Mucosa of stomach (tissue), 1 donor: Measurements from ENCODE around the gene GPR87.

Experiments used
- H3K27me3 ChIP-seq: one replicate; pipeline ENCODE4 v1.7.0; 2013; ENCODE audit warnings: mild to moderate bottlenecking, low read length; ENCODE audit not compliant: control insufficient read depth, insufficient read depth
- H3K36me3 ChIP-seq: one replicate; pipeline ENCODE4 v1.7.0; 2013; ENCODE audit warnings: low read length; ENCODE audit not compliant: control insufficient read depth, insufficient read depth
- H3K4me1 ChIP-seq: one replicate; pipeline ENCODE4 v1.7.0; 2013; ENCODE audit warnings: mild to moderate bottlenecking, low read length; ENCODE audit not compliant: control insufficient read depth, insufficient read depth
- H3K4me3 ChIP-seq: one replicate; pipeline ENCODE4 v1.7.0; 2013; ENCODE audit warnings: low read length
- H3K9ac ChIP-seq: one replicate; pipeline ENCODE4 v1.7.0; 2013; ENCODE audit warnings: mild to moderate bottlenecking, low read length, moderate library complexity
- H3K9me3 ChIP-seq: one replicate; pipeline ENCODE4 v1.7.0; 2013; ENCODE audit warnings: mild to moderate bottlenecking, low read length, moderate library complexity; ENCODE audit not compliant: control insufficient read depth
- donor health status: Pancreatic carcinoma.

GPR87 gene

GRCh38 chr3:151330379-151330778 lies 13.8 kb upstream of the GPR87 start:
- no peaks in the 10 kb centered on the region for H3K4me1 ChIP-seq
- H3K36me3 ChIP-seq, result no peaks in the 10 kb centered on the region
- no peak overlapping the region for H3K4me3 ChIP-seq
- no peaks in the 10 kb centered on the region for H3K9me3 ChIP-seq
- no peaks in the 10 kb centered on the region for H3K27me3 ChIP-seq
- H3K9ac ChIP-seq, result no peak overlapping the region

- Histone ChIP-seq H3K27me3 (no peaks in the 10 kb centered on the region), H3K4me3 (no peak within 1 kb of the TSS), H3K9ac (peak within 1 kb of the TSS; percentile 2)
Measured at GRCh38 chr3:151329363-151329762, 12.7 kb upstream of the GPR87 start, which contains the start of gene P2RY13. TSS of gene P2RY13 (minus strand) at chr3:151329549. CDS start at chr3:151329528, 21 bp downstream.

GRCh38 chr3:151328298-151328995 lies 11.8 kb upstream of the GPR87 start:
- H3K4me3 ChIP-seq, result no peak overlapping the region
- no peaks in the 10 kb centered on the region for H3K9me3 ChIP-seq
- H3K36me3 ChIP-seq, result no peaks in the 10 kb centered on the region
- no peaks in the 10 kb centered on the region for H3K4me1 ChIP-seq
- H3K9ac ChIP-seq, result peak overlapping the region; percentile 2
- no peaks in the 10 kb centered on the region for H3K27me3 ChIP-seq

More at GRCh38 chr3:151329363-151329762, 12.7 kb upstream of the GPR87 start, which contains the start of gene P2RY13:
- Histone ChIP-seq H3K4me1 (no peaks in the 10 kb centered on the region), H3K9me3 (no peaks in the 10 kb centered on the region), H3K36me3 (no peaks in the 10 kb centered on the region)

- no peaks in the 10 kb centered on the region for H3K9me3 ChIP-seq
- no peak overlapping the region for H3K4me3 ChIP-seq
- no peaks in the 10 kb centered on the region for H3K4me1 ChIP-seq
- no peak overlapping the region for H3K9ac ChIP-seq
- H3K36me3 ChIP-seq, result no peaks in the 10 kb centered on the region
- no peaks in the 10 kb centered on the region for H3K27me3 ChIP-seq
Measured at GRCh38 chr3:151327571-151328198, 11.1 kb upstream of the GPR87 start.

- H3K9me3 ChIP-seq, result no peaks in the 10 kb centered on the region
- no peaks in the 10 kb centered on the region for H3K36me3 ChIP-seq
- no peaks in the 10 kb centered on the region for H3K27me3 ChIP-seq
- no peak overlapping the region for H3K9ac ChIP-seq
- no peaks in the 10 kb centered on the region for H3K4me1 ChIP-seq
- no peak overlapping the region for H3K4me3 ChIP-seq
Measured at GRCh38 chr3:151322511-151322910, 5.9 kb upstream of the GPR87 start.

GRCh38 chr3:151321526-151321925 lies 4.9 kb upstream of the GPR87 start:
- H3K36me3 ChIP-seq, result no peaks in the 10 kb centered on the region
- H3K27me3 ChIP-seq, result no peaks in the 10 kb centered on the region
- H3K4me1 ChIP-seq, result no peaks in the 10 kb centered on the region
- H3K4me3 ChIP-seq, result no peak overlapping the region
- no peaks in the 10 kb centered on the region for H3K9me3 ChIP-seq
- no peak overlapping the region for H3K9ac ChIP-seq

GRCh38 chr3:151320131-151320530 lies 3.5 kb upstream of the GPR87 start:
- Histone ChIP-seq H3K36me3 (no peaks in the 10 kb centered on the region), H3K9me3 (no peaks in the 10 kb centered on the region), H3K4me3 (no peak overlapping the region), H3K27me3 (no peaks in the 10 kb centered on the region), H3K4me1 (no peaks in the 10 kb centered on the region), H3K9ac (no peak overlapping the region)

GRCh38 chr3:151319628-151320027 lies 3.0 kb upstream of the GPR87 start:
- Histone ChIP-seq H3K9ac (no peak overlapping the region), H3K4me3 (no peak overlapping the region), H3K36me3 (no peaks in the 10 kb centered on the region)

GRCh38 chr3:151318991-151319390 lies 2.4 kb upstream of the GPR87 start:
- Histone ChIP-seq H3K9ac (no peak overlapping the region), H3K27me3 (no peaks in the 10 kb centered on the region), H3K4me3 (no peak overlapping the region), H3K9me3 (no peaks in the 10 kb centered on the region), H3K4me1 (no peaks in the 10 kb centered on the region), H3K36me3 (no peaks in the 10 kb centered on the region)

More at GRCh38 chr3:151319628-151320027, 3.0 kb upstream of the GPR87 start:
- H3K9me3 ChIP-seq, result no peaks in the 10 kb centered on the region
- no peaks in the 10 kb centered on the region for H3K4me1 ChIP-seq
- no peaks in the 10 kb centered on the region for H3K27me3 ChIP-seq

GRCh38 chr3:151318313-151318712 lies 1.7 kb upstream of the GPR87 start:
- no peaks in the 10 kb centered on the region for H3K36me3 ChIP-seq
- H3K4me1 ChIP-seq, result no peaks in the 10 kb centered on the region
- no peak overlapping the region for H3K4me3 ChIP-seq
- no peaks in the 10 kb centered on the region for H3K9me3 ChIP-seq
- no peaks in the 10 kb centered on the region for H3K27me3 ChIP-seq
- H3K9ac ChIP-seq, result no peak overlapping the region

GRCh38 chr3:151315846-151316245 lies 774 bp downstream of the GPR87 start:
- Histone ChIP-seq H3K9ac (peak overlapping the region; percentile 36), H3K4me3 (no peak overlapping the region), H3K36me3 (no peaks in the 10 kb centered on the region), H3K4me1 (no peaks in the 10 kb centered on the region), H3K9me3 (no peaks in the 10 kb centered on the region), H3K27me3 (no peaks in the 10 kb centered on the region)

GRCh38 chr3:151315136-151315535 lies 1.5 kb downstream of the GPR87 start:
- no peak overlapping the region for H3K9ac ChIP-seq
- H3K9me3 ChIP-seq, result no peaks in the 10 kb centered on the region
- H3K36me3 ChIP-seq, result no peaks in the 10 kb centered on the region
- no peaks in the 10 kb centered on the region for H3K27me3 ChIP-seq
- H3K4me3 ChIP-seq, result no peak overlapping the region
- no peaks in the 10 kb centered on the region for H3K4me1 ChIP-seq
